GM18867 (cell line): ENCODE data around the gene MAPK8IP1.
"Not testable (repeated sequence)": the region's sequence is repeated elsewhere in the genome, so short reads cannot be mapped to it uniquely, and the experiment has no call there.

Source experiments
- ATAC-seq: cut with Tn5 transposase; IDR thresholded peaks from one replicate; pipeline ENCODE4 v1.9.1; 2021; ENCODE audit warnings: mild to moderate bottlenecking, moderate library complexity; ENCODE audit not compliant: unreplicated experiment

MAPK8IP1 gene

DNA sequence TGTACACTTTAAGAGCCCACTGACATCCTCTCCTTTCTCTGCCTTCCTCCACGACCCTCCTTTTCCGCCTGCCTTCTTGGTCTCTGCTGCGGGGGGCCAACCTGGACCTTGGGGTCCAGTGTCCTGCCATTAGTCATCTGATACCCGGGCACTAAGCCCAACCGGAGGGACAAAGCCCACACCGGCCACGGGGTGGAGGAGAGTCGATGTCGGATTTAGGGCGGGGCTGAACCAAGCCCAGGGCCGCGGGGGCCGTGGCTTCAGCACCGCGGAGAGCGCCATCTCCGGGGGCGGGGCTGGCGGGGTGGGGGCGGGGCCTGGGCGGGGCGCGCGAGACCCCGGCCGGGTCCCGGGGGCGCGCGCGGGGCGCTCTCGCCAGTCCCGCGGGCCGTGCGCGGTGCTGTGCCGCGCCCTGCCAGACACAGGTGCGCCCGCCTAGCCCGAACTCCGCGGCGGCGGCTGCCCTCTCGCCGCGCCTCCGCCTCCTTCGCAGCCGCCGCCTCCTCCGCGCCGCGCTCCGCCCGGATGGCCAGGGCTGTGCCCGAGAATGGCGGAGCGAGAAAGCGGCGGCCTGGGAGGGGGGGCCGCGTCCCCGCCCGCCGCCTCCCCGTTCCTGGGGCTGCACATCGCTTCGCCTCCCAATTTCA, at the start of gene MAPK8IP1:
Gene MAPK8IP1, plus strand, starts transcription at position 378 of the 647 bp plus-strand sequence. Its CDS starts 170 bp downstream, at position 548.
- ATAC-seq = peak; percentile 58

DNA sequence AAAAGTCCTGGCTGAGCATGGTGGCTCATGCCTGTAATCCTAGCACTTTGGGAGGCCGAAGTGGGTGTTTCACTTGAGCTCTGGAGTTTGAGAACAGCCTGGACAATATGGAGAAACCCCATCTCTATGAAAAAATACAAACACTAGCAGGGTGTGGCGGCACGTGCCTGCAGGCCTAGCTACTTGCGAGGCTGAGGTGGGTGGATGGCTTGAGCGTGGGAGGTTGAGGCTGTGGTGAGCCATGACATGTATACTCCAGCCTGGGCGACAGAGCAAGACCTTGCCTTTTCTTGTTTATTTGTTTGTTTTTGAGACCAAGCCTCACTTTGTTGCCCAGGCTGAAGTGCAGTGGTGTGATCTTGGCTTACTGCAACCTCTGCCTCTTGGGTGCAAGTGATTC, 46.2 kb upstream of the MAPK8IP1 start:
- ATAC-seq = no peak

DNA sequence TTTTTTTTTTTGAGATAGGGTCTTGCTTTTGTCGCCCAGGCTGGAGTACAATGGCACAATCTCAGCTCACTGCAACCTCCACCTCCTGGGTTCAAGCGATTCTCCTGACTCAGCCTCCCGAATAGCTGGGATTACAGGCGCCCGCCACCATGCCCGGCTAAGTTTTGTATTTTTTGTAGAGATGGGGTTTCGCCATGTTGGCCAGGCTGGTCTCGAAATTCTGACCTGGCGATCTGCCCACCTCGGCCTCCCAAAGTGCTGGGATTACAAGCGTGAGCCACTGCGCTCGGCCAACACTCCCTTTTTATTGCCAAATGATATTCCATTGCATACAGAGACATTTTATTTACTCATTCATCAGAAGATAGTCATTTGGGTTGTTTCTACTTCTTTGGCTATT, 45.2 kb upstream of the MAPK8IP1 start:
- ATAC-seq = not testable (repeated sequence)

DNA sequence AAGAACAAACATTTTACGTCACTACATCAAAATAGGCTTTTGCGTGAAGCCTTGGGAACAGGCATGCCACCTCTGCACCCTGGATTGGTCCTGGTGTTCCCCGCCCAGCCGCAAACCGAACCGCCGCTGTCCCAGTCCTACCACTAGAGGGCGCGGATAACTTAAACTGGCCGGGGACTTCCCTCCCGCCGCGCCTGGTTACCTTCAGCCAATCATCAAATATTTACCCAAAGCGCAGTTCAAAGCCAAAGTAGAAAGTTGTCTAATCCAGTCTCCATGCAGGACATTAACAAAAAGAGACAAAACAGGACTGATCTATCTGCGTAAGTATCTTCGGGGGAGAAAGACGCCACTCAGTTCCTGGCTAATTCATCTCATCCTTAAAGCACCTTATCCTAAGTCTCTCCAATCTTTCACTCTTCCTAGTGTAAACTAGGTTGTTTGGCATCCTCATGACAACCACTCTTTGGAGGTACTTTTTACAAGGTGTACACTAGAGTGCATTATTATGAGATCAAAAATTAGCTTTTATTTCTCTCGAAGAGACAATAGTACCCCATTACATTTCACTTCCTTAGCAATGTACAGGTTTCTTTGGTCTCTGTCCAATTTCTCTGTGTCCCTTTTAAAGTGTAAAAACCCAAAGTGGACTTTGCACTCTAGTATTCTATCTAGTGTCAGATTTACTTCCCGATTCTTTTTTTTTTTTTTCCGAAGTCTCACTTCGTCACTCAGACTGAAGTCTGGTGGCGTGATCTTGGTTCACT, 42.1 kb upstream of the MAPK8IP1 start:
- peak; percentile 27 for ATAC-seq

GRCh38 chr11:45844822-45845578, 40.5 kb upstream of the MAPK8IP1 start:
- ATAC-seq = no peak

DNA sequence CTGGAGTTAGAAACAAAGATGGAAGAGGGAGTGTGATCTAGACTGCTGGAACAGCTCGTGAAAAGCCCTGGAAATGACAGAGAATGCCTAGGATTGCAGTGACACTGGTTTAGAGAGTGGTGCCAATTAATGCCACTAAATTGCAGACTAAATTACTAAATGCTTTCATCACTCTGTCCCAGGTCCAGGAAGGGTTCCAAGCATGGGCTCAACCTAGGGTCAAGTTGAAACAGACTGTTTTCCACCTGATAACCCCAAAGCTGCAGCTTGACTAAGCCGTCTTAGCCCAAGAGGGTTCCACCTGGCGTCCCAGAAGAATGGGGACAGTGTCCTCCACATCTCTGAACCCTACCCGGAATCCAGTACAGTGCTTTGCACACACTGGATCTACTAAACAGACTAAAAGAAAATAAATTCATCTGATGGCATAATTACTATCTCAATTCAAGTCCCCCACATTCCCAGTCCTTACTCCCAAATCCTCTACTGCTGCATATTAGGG, 39.2 kb upstream of the MAPK8IP1 start:
- no peak for ATAC-seq

GRCh38 chr11:45846974-45847910, 38.2 kb upstream of the MAPK8IP1 start, which contains the start of gene CRY2:
Gene CRY2, plus strand, starts transcription at chr11:45847475. Its CDS starts 16 bp downstream, at chr11:45847491.
- peak; percentile 93 for ATAC-seq

- peak; percentile 15 for ATAC-seq
Observed at GRCh38 chr11:45847911-45848316, 37.5 kb upstream of the MAPK8IP1 start.

DNA sequence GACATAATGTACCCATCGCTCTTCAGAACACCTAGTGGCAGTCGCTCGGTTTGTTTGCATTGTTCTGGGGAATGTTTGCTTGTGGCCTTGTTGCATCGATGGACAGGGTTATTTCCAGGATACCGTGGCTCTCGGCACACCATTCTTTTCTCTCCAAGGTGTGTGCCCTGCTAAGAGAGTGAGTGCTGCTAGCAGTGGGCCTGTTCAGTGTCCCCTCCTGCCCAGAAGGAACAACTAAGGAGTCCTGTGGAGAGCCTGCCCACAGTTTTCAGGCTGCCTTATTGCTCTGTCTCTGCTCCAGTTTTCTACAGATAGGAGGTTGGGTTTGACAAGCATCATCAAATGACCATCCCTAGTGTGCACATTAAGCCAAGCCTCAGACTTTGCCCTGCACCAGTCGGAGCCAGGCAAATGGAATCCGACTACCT, 36.8 kb upstream of the MAPK8IP1 start:
- ATAC-seq = no peak

GRCh38 chr11:45850446-45850845, 35.0 kb upstream of the MAPK8IP1 start:
- no peak for ATAC-seq

DNA sequence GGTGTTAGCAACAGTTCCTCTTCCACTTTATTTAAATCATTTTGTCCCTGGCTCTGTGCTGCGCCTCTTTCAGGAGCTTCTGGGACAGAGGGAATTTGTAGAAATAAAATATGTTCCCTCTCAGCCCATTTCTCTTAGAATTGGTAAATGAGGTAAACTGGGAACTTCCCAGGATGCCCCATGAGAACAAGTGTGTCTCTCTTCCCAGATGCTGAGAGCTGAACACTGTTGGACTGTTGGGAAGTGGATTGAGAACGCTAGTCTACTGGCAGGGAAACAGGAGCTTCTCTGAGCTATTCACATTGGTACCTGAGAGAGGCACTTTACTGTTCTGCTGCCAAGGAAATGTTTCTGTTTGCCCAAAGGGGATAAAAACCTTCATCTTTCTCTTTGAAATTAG, 34.2 kb upstream of the MAPK8IP1 start:
- no peak for ATAC-seq

- peak; percentile 25 for ATAC-seq
Observed at GRCh38 chr11:45852018-45852711, 33.3 kb upstream of the MAPK8IP1 start.

GRCh38 chr11:45852712-45853101, 32.7 kb upstream of the MAPK8IP1 start:
- peak; percentile 61 for ATAC-seq

DNA sequence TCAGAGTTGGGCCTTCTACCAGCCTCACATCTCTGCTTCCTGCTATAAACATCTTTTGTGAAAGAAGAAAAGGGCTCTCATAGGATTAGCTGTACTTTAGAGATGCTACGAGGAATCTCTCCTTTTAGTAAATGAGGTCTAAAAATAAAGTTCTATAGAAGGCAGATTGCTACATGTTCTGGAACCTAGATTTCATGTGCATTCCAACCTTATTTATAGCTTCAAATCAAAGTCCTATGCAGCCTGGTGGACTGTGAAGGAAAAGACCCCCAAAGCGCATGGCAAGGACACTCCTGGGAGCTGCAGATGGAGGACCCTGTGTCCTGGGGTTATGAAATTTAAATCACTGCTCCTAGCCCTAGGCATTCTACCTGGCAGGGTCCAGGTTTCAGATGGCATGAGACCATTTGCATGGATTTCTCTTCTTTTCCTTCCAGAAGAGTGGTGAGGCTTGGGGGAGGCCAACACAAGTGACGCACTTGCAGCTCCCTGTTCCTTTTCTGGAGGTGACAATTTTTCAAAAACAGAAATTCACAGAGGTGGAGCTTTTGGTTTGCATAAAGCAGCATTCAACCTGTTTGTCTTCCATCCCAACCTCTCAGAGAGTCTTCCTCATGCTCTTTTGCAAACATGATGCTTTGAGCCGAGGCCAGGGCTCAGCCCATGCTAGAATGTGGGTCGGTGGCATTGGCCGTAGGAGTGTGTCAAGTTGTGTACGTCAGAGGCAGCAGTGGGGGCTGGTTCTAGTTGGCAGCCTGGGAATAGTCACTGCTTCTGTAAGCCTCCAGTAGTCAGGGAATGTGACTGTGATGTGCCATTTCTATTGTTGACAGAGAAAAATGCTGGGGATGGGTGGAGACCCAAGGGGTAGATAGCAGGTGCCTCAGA, 31.9 kb upstream of the MAPK8IP1 start:
- ATAC-seq = no peak

DNA sequence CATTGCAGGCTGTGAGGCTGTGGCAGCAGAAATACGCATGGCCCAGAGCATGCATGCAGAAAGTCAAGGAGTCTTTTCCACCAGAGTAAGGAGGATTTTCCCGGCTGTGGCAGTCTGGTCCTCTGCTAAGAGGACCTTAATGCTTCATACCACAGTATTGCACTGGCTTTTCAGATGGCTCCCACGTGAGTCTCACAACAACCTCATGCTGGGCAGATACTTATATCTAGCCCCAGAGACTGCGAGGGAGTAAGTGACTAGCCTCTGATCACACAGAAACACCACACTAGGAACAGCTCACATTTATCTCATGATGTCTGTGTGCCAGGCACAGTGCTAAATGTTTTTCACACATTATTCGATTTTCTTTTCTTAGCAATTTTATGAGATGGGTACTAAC, 30.1 kb upstream of the MAPK8IP1 start:
- no peak for ATAC-seq

DNA sequence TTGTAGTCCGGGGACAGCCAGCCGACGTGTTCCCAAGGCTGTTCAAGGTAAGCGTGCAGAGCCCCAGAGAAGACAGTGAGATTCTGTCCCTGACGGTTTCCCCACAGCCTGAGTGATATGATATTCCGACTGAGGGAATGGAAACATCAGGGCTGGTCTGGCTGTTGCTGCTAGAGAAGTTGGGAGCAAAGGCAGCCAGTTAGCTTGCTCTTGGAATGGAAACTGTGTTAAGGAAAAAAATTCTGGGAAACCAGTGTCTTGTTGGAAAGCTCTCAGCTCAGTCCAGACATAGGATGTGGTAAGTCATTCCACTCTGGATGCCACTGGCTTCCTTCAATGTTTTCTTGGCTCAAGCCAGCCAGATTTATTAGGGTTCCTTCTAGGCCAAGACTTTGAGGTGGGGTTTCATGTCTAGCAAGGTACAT, 29.4 kb upstream of the MAPK8IP1 start:
- ATAC-seq = no peak

DNA sequence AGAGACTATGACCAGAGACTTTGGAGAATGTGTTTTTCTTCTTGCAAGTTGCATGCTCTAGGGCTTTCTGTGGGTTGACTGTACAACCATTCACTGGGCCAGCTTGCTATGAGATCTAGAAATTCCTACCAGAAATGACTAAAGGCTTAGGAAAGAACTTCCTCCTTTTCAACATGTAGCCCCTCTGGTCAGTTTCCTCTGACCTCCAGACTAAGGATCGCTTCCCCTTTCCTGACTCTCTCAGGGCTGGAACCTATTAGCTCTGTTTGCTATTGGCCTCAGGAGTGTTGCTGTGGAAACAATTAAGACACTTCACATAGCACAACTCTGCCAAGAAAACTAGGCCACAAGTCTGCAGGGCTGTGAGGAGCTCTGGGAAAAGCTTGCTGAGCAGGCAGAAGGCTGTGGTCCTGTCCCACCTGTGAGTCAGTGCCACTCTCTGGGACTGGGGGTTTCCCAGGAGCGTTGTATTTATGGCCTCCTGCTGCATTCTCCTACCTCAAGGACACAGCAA, 27.4 kb upstream of the MAPK8IP1 start:
- ATAC-seq = no peak

GRCh38 chr11:45858751-45859398, 26.6 kb upstream of the MAPK8IP1 start:
- no peak for ATAC-seq
